Esophagus (tissue), 2 donors: ENCODE data around the gene RIN3. TPM values are rescaled to one million over a fixed set of nuclear protein-coding genes. Genes with fewer than 3 reads are reported as not detected.

Source experiments
- H3K27ac ChIP-seq, 2 donors: one replicate each; pipeline ENCODE4 v1.5.1; 2013; ENCODE audit warnings: low read depth in 2 of 2, mild to moderate bottlenecking in 2 of 2, inconsistent platforms in 1 of 2, low read length in 1 of 2, moderate library complexity in 1 of 2
- H3K27me3 ChIP-seq, 2 donors: one replicate each; pipeline ENCODE4 v1.6.1; 2013; ENCODE audit warnings: low read length in 2 of 2, control low read depth in 1 of 2, mild to moderate bottlenecking in 1 of 2; ENCODE audit not compliant: insufficient read depth in 2 of 2, control insufficient read depth in 1 of 2
- H3K36me3 ChIP-seq, 2 donors: one replicate each; pipeline ENCODE4 v1.6.1; 2013; ENCODE audit warnings: low read length in 1 of 2; ENCODE audit not compliant: control insufficient read depth in 2 of 2, insufficient read depth in 2 of 2
- H3K4me1 ChIP-seq, 2 donors: one replicate each; pipeline ENCODE4 v1.6.1; 2013; ENCODE audit warnings: low read length in 1 of 2; ENCODE audit not compliant: control insufficient read depth in 2 of 2, insufficient read depth in 2 of 2
- H3K4me3 ChIP-seq, 2 donors: one replicate each; pipeline ENCODE4 v1.5.1; 2013; ENCODE audit warnings: low read length in 2 of 2, mild to moderate bottlenecking in 2 of 2, low read depth in 1 of 2, moderate library complexity in 1 of 2
- H3K9me3 ChIP-seq, 2 donors: one replicate each; pipeline ENCODE4 v1.6.1; 2013; ENCODE audit warnings: mild to moderate bottlenecking in 2 of 2, low read depth in 1 of 2, low read length in 1 of 2, moderate library complexity in 1 of 2; ENCODE audit not compliant: control insufficient read depth in 2 of 2, insufficient read depth in 1 of 2
- WGBS, 2 donors: extraction: QIAGEN DNeasy Blood & Tissue Kit; methylation state at CpG; one replicate each; pipeline ENCODE4 v1.1.7; 2013; 5-methylcytosine and 5-hydroxymethylcytosine counted together
- polyA plus RNA-seq, 2 donors: library from polyadenylated mRNA; stranded (reverse); fragments of 200-250 nt; gene quantifications; one replicate each; pipeline ENCODE4 v1.2.3, GENCODE V29; 2013
- donor health status: healthy with polysubstance abuse.
- donor health status: Bipolar disorder and iron deficiency.

Gene RIN3
- polyA plus RNA-seq, 2 donors, result 4.8 to 7.3 TPM

- whole genome bisulfite sequencing, 2 donors, result 34 to 37% methylated on average over 13 of the region's 13 CpGs
- Histone ChIP-seq H3K9me3 (peaks cover 0 to 2% of the 10 kb centered on the region in 2 donors), H3K27ac (no peak overlapping the region)
Measured at GRCh38 chr14:92680781-92681650, 167.4 kb downstream of the RIN3 start.

GRCh38 chr14:92683041-92683440 is 169.5 kb downstream of the RIN3 start:
- peaks cover 3 to 5% of the 10 kb centered on the region in 2 donors for H3K36me3 ChIP-seq
- H3K4me1 ChIP-seq, result peaks cover 4 to 8% of the 10 kb centered on the region in 2 donors
- no peak overlapping the region for H3K27ac ChIP-seq
- no peaks in the 10 kb centered on the region for H3K27me3 ChIP-seq
- WGBS, 2 donors, result 92% methylated on average over 8 of the region's 8 CpGs
- no peaks in the 10 kb centered on the region for H3K9me3 ChIP-seq
- no peak overlapping the region for H3K4me3 ChIP-seq

More at GRCh38 chr14:92680781-92681650, 167.4 kb downstream of the RIN3 start:
- H3K36me3 ChIP-seq, result peaks cover 3 to 5% of the 10 kb centered on the region in 2 donors
- no peaks in the 10 kb centered on the region for H3K27me3 ChIP-seq
- no peaks in the 10 kb centered on the region for H3K4me1 ChIP-seq
- H3K4me3 ChIP-seq, result no peak overlapping the region

GRCh38 chr14:92684801-92685560 is 171.4 kb downstream of the RIN3 start:
- 88 to 93% methylated on average over 21 of the region's 21 CpGs for WGBS, 2 donors
- H3K4me3 ChIP-seq, result no peak overlapping the region
- H3K27me3 ChIP-seq, result no peaks in the 10 kb centered on the region
- H3K4me1 ChIP-seq, result peaks cover 4 to 10% of the 10 kb centered on the region in 2 donors
- H3K9me3 ChIP-seq, result no peaks in the 10 kb centered on the region
- H3K36me3 ChIP-seq, result peaks cover 0 to 5% of the 10 kb centered on the region in 2 donors
- no peak overlapping the region for H3K27ac ChIP-seq

- Histone ChIP-seq H3K27me3 (no peaks in the 10 kb centered on the region), H3K9me3 (no peaks in the 10 kb centered on the region), H3K4me1 (peaks cover 4 to 10% of the 10 kb centered on the region in 2 donors), H3K36me3 (peaks cover 0 to 9% of the 10 kb centered on the region in 2 donors), H3K4me3 (no peak overlapping the region), H3K27ac (no peak overlapping the region)
- 93% methylated on average over 4 of the region's 4 CpGs for WGBS, 2 donors
Measured at GRCh38 chr14:92685784-92686355, 172.3 kb downstream of the RIN3 start.

- Histone ChIP-seq H3K27ac (no peak overlapping the region), H3K9me3 (no peaks in the 10 kb centered on the region), H3K27me3 (no peaks in the 10 kb centered on the region), H3K4me3 (no peak overlapping the region), H3K4me1 (peaks cover 4 to 10% of the 10 kb centered on the region in 2 donors), H3K36me3 (peaks cover 0 to 9% of the 10 kb centered on the region in 2 donors)
- WGBS, 2 donors, result 70 to 75% methylated on average over 8 to 9 of the region's 9 CpGs
Measured at GRCh38 chr14:92686411-92686899, 172.9 kb downstream of the RIN3 start.

- 15 to 16% methylated on average over 31 to 45 of the region's 45 CpGs for WGBS, 2 donors
- Histone ChIP-seq H3K27me3 (no peaks in the 10 kb centered on the region), H3K36me3 (peaks cover 0 to 9% of the 10 kb centered on the region in 2 donors), H3K9me3 (no peaks in the 10 kb centered on the region), H3K27ac (no peak overlapping the region), H3K4me3 (peak overlapping the region; percentile 5 to 28), H3K4me1 (peaks cover 4 to 10% of the 10 kb centered on the region in 2 donors)
Measured at GRCh38 chr14:92686900-92687427, 173.4 kb downstream of the RIN3 start.

GRCh38 chr14:92687681-92688433 is 174.3 kb downstream of the RIN3 start:
- H3K4me3 ChIP-seq, result peak overlapping the region; percentile 5 to 28
- 31 to 36% methylated on average over 60 to 80 of the region's 80 CpGs for WGBS, 2 donors
- H3K27ac ChIP-seq, result no peak overlapping the region
- peaks cover 4 to 12% of the 10 kb centered on the region in 2 donors for H3K4me1 ChIP-seq
- no peaks in the 10 kb centered on the region for H3K9me3 ChIP-seq
- H3K36me3 ChIP-seq, result peaks cover 0 to 9% of the 10 kb centered on the region in 2 donors
- H3K27me3 ChIP-seq, result no peaks in the 10 kb centered on the region

GRCh38 chr14:92688434-92689375 is 175.1 kb downstream of the RIN3 start:
- Histone ChIP-seq H3K27ac (no peak overlapping the region), H3K27me3 (no peaks in the 10 kb centered on the region), H3K36me3 (peaks cover 0 to 9% of the 10 kb centered on the region in 2 donors), H3K9me3 (no peaks in the 10 kb centered on the region), H3K4me1 (peaks cover 4 to 17% of the 10 kb centered on the region in 2 donors), H3K4me3 (peak overlapping the region in 1 of 2 donors; percentile 28)
- WGBS, 2 donors, result 78 to 84% methylated on average over 30 of the region's 30 CpGs
